ENCODE data around the gene NAP1L4. TPM values are rescaled to one million over a fixed set of nuclear protein-coding genes. Genes with fewer than 3 reads are reported as not detected.

Gene NAP1L4
- total RNA-seq, 2 experiments from 2014 or later = 287 to 300 TPM

- Mint-ChIP-seq H3K27ac (peak overlapping the region; percentile 74), H3K36me3 (ENCODE audit: low read depth) (peaks cover 8% of the 10 kb centered on the region), H3K4me1 (ENCODE audit: low read depth) (peaks cover 56% of the 10 kb centered on the region), H3K27me3 (ENCODE audit: low read depth) (no peaks in the 10 kb centered on the region), H3K9me3 (ENCODE audit: insufficient read depth) (no peaks in the 10 kb centered on the region), H3K4me3 (peak overlapping the region; percentile 73)
- ChIA-PET CTCF (interaction anchor here (0.8 to 3.6 kb wide), 3 partner anchors 9 to 29 kb away, joined by 3 to 42 read pairs (median 5); partner anchors contain the start of gene PHLDA2), POLR2A (no interaction called here)
- no peak for ATAC-seq
- no peak for DNase-seq
Observed at GRCh38 chr11:2901196-2901796, 90.8 kb downstream of the NAP1L4 start.

GRCh38 chr11:2899080-2899783, 92.9 kb downstream of the NAP1L4 start:
- DNase-seq (no peak), ATAC-seq (no peak)
- Mint-ChIP-seq H3K4me3 (no peak overlapping the region), H3K4me1 (ENCODE audit: low read depth) (peaks cover 54% of the 10 kb centered on the region), H3K27ac (peak overlapping the region; percentile 98), H3K27me3 (ENCODE audit: low read depth) (no peaks in the 10 kb centered on the region), H3K9me3 (ENCODE audit: insufficient read depth) (no peaks in the 10 kb centered on the region), H3K36me3 (ENCODE audit: low read depth) (no peaks in the 10 kb centered on the region)
- ChIA-PET POLR2A (interaction anchor here (0.7 to 0.8 kb wide), 2 partner anchors 365 to 521 kb away, joined by 3 read pairs; no protein-coding TSS in a partner anchor), CTCF (interaction anchor here (0.9 to 1.8 kb wide), 7 partner anchors 12 to 499 kb away, joined by 3 to 11 read pairs (median 3); partner anchors contain the start of genes PHLDA2 and TSSC4)

- no peaks in the 10 kb centered on the region for H3K9me3 Mint-ChIP-seq (ENCODE audit: insufficient read depth)
- H3K27me3 Mint-ChIP-seq (ENCODE audit: low read depth) = no peaks in the 10 kb centered on the region
- ChIA-PET CTCF (interaction anchor here (0.6 to 1.8 kb wide), 9 partner anchors 11 to 498 kb away, joined by 3 to 11 read pairs (median 3); partner anchors contain the start of genes PHLDA2 and TSSC4), POLR2A (interaction anchor here (0.7 to 0.8 kb wide), 3 partner anchors 35 to 520 kb away, joined by 3 read pairs; no protein-coding TSS in a partner anchor)
- no peaks in the 10 kb centered on the region for H3K36me3 Mint-ChIP-seq (ENCODE audit: low read depth)
- H3K4me1 Mint-ChIP-seq (ENCODE audit: low read depth) = peaks cover 50% of the 10 kb centered on the region
- peak overlapping the region; percentile 98 for H3K27ac Mint-ChIP-seq
- ATAC-seq (peak; percentile 66), DNase-seq (peak; percentile 85)
- peak overlapping the region; percentile 69 for H3K4me3 Mint-ChIP-seq
Observed at GRCh38 chr11:2898366-2899079, 93.6 kb downstream of the NAP1L4 start.

- no peaks in the 10 kb centered on the region for H3K36me3 Mint-ChIP-seq (ENCODE audit: low read depth)
- CTCF ChIA-PET = interaction anchor here (1.8 kb wide), 1 partner anchor 33 kb away, joined by 3 read pairs; the partner anchor contains the start of gene PHLDA2
- H3K4me3 Mint-ChIP-seq = no peak overlapping the region
- H3K27ac Mint-ChIP-seq = peak overlapping the region; percentile 43
- H3K4me1 Mint-ChIP-seq (ENCODE audit: low read depth) = peaks cover 57% of the 10 kb centered on the region
- H3K9me3 Mint-ChIP-seq (ENCODE audit: insufficient read depth) = no peaks in the 10 kb centered on the region
- no peak for ATAC-seq
- no peaks in the 10 kb centered on the region for H3K27me3 Mint-ChIP-seq (ENCODE audit: low read depth)
- POLR2A ChIA-PET = no interaction called here
- no peak for DNase-seq
Observed at GRCh38 chr11:2897048-2897447, 95.1 kb downstream of the NAP1L4 start.

GRCh38 chr11:2896047-2896446, 96.1 kb downstream of the NAP1L4 start:
- H3K4me1 Mint-ChIP-seq (ENCODE audit: low read depth) = peaks cover 61% of the 10 kb centered on the region
- ATAC-seq = no peak

More at GRCh38 chr11:2896047-2896446, 96.1 kb downstream of the NAP1L4 start:
- H3K27ac Mint-ChIP-seq = peak overlapping the region; percentile 54
- CTCF ChIA-PET = interaction anchor here (1.8 to 13.7 kb wide), 2 partner anchors 34 to 362 kb away, joined by 3 to 485 read pairs; partner anchors contain the start of gene PHLDA2
- no peaks in the 10 kb centered on the region for H3K36me3 Mint-ChIP-seq (ENCODE audit: low read depth)
- POLR2A ChIA-PET = no interaction called here
- no peaks in the 10 kb centered on the region for H3K9me3 Mint-ChIP-seq (ENCODE audit: insufficient read depth)
- no peak overlapping the region for H3K4me3 Mint-ChIP-seq
- no peak for DNase-seq
- no peaks in the 10 kb centered on the region for H3K27me3 Mint-ChIP-seq (ENCODE audit: low read depth)

Other genes with a start within 250 kb of the NAP1L4 start
- under 1 TPM; 0.21 to 0.32 TPM for gene CDKN1C, start 106.6 kb downstream of the NAP1L4 start, total RNA-seq
- gene PHLDA2, start 62.9 kb downstream of the NAP1L4 start, total RNA-seq = 1 to 10 TPM; 1.3 to 2.6 TPM
- 10 to 100 TPM; 74.6 to 81.5 TPM for gene CARS1, start 65.1 kb upstream of the NAP1L4 start, total RNA-seq
- 10 to 100 TPM; 10.1 to 11.0 TPM for gene OSBPL5, start 173.0 kb upstream of the NAP1L4 start, total RNA-seq
- not detected for gene MRGPRG, start 226.5 kb upstream of the NAP1L4 start, total RNA-seq
- not detected for gene MRGPRE, start 240.1 kb upstream of the NAP1L4 start, total RNA-seq

All from activated CD8-positive, alpha-beta T cell treated with anti-CD3 and anti-CD28 coated beads, Interleukin-2, amount 10 ng/mL, durations not matched to agents 7 days and 5 days (primary cell).